ENCODE data around the gene OSCP1.
A peak's percentile ranks its signal among the peaks of the same experiment; 100 is the strongest.

OSCP1 gene

DNA sequence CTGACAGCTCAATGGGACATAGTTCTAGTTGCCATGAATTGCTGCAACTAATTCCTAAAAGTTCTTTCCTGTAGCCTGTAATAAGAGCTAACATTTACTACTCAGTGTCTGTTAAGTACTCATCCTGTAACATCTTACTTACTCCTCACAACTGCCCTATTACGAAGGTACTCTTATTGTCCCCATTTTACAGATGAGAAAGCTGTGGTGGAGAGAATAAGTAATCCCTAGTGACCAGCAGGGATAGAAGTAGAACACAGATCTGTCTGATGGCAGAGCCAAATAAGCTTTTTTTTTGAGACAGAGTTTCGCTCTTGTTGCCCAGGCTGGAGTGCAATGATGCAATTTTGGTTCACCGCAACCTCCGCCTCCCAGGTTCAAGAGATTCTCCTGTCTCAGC is 67.6 kb downstream of the OSCP1 start:
- no peak for DNase-seq (ENCODE audit: low spot score)

DNA sequence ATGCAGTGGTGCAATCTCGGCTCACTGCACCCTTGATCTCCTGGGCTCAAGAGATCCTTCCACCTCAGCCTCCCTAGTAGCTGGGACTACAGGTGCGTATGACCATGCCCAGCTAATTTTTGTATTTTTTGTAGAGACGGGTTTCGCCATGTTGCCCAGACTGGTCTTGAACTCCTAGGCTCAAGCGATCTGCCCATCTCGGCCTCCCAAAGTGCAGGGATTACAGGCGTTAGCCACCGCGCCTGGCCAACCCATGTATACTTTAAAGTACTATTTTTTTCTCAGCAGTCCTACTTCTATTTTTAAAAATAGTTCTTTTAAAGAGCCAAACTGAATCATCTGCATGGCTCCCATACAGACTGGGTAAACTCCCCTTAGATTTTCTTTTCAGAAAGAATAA is 68.0 kb downstream of the OSCP1 start:
- DNase-seq (ENCODE audit: low spot score), result no peak

DNA sequence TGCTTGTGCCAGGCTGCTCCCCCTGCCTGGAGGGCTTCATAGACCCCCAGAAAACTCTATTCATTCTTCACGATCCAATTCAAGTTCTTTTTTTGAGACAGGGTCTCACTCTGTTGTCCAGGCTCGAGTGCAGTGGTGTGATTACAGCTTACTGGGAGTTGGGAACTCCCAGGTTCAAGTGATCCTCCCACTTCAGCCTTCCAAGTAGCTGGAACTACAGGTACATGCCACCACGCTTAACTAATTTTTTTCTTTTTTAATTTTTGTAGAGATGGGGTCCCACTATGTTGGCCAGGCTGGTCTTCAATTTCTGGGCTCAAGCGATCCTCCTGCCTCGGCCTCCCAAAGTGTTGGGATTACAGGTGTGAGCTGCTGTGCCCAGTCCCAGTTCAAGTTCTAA is 68.8 kb downstream of the OSCP1 start:
- DNase-seq (ENCODE audit: low spot score), result no peak

- no peak for DNase-seq (ENCODE audit: low spot score)
Observed at GRCh38 chr1:36380782-36381181, 69.5 kb downstream of the OSCP1 start.

DNA sequence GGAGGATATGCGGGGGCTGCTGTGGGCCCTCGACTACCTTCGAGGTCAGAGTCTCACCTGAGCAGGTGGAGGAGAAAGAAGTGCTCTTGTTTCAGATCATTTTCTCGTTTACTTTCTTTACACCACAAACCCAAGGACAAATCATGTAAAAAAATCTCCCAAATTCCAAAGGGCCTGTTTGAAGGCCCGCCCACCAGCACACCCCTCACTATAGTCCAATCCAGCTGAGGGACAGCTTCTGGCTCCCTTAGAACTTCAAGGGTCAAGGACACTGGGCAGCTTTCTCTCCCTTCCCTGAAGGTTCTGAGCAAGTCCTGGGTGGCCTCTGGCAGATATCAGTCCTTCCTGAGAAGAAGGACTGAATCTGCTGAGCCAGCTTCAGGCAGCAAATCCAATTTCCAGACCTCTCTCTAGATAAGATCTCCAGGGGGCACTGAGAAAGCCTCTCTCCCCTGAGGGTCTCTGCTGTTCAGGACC is 70.1 kb downstream of the OSCP1 start:
- no peak for DNase-seq (ENCODE audit: low spot score)

DNA sequence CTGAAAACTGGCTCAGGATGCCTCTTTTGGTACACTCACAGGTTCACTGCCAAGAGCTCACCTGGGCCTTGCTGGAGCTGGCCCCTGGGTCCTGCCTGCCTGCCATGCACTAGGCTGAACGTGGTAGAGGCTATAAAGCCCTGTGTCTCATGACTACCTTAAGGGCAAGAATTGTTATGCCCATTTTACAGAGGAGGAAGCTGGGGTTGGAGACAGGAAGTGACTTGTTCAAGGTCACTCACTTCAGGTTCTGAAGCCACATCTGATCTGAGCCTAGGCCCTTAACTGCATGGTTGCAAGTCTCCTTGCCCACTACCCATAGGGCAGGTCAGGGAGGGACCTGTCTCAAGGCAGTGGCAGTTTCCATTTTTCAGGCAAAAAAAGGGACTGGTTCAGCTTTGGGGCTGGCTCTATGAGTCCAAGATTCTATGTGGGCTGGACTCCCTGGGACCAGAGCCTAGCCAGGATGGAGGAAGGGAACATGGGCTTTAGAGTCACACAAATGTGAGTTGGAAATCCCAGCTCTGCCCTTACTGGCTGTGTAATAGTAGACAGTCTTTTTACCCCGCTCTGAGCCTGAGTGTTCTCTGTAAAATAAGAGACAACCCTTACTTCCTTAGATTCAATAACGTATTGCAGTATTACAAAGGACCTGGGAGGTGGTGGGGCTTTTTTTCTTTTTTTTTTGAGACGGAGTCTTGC is 72.3 kb downstream of the OSCP1 start:
- no peak for DNase-seq (ENCODE audit: low spot score)

- no peak for DNase-seq (ENCODE audit: low spot score)
Observed at GRCh38 chr1:36372617-36373016, 77.6 kb downstream of the OSCP1 start.

- peak; percentile 84 for DNase-seq (ENCODE audit: low spot score)
Observed at GRCh38 chr1:36369061-36369861, 81.0 kb downstream of the OSCP1 start.

Measured in GM03348 (cell line).